NCI-H510A treated with DMSO at 0.1 percent for 48 hours (cell line): Measurements from ENCODE around the gene DIPK1A.
A peak's percentile ranks its signal among the peaks of the same experiment; 100 is the strongest.

Experiments used
- DNase-seq: peaks from one replicate; lab custom pipeline; 2025; lab: John Stamatoyannopoulos, UW

The DIPK1A gene

GRCh38 chr1:92961131-92961895 is at the start of gene DIPK1A:
Gene DIPK1A (minus strand): TSS chr1:92961462. CDS start chr1:92961429, 33 bp downstream.
- peak; percentile 96 for DNase-seq

DNA sequence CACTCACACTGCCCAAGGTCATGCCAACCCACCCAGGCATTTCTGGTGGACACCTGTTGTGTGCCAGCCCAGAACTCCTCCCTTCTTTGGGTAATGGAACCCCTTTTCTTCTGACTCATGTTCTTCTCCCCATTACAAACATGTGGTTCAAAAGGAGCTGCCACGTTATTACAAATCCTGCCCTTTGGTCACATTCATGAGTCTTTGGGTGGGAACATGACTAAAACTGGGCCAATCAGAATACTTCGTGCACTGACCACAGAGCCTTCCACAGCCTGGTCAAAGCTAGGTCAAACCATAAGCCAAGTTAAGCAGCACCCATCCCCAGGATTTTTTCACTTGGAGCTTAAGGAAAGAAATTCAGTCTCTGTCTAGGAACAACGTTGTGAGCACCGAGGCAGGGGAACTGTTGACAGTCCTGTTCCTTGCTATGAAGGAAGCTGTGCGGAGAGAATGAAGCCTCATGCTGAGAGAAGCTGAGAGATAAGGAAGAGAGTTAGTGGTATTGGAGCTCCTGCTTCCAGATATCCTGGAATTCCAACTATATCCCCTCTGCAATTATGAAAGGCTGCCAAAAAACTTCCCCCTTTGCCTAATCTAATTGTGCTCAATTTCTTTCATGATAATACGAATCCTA is 46.8 kb upstream of the DIPK1A start:
- no peak for DNase-seq

DNA sequence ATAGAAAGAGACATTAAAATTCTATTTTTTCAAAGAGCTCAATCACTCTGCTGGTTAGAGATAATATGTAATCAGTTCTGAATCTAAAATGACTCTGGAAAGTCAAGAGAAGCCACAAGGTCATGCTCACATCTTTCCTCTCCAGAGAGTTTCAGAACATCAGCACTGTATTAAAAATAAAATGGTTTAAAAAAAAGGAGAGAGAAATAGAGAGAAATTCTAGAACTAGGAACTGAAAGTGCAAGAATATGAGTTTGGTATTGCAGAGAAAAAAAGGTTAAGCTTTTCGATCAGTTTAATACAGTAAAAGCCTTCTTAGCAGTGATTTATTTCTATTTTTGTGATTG is 44.0 kb upstream of the DIPK1A start:
- no peak for DNase-seq

DNA sequence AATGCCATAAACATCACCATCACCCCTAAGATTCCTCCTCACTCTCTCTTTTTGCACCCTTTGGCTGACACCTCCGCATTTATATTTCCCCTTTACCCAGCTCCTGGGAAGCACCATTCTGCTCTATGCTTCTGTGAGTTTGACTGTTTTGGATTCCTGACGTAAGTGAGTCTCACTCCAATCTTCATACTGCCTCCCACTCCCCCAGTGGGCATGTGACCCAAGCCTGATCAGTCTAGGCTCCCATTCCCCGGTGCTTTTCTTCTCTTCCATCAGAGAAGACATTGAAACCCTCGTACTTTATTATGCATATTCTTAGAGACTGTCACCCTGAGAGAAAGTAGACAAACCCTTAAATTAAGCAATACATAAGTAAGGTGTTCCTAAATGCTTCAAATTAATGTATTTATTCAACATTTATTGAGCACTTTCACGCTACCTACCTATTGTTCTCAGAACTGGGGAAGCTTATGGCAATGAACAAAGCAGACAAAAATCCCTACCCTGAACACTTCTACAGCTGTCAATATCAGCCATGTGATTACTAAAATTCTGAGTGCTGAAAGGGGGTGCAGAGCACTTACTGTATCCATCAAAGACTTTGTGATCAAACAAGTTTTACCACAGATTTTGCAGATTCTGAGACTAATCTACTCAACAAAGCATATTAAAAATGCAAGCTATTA is 43.4 kb upstream of the DIPK1A start:
- no peak for DNase-seq

- no peak for DNase-seq
Observed at GRCh38 chr1:93003981-93004380, 42.7 kb upstream of the DIPK1A start.

DNA sequence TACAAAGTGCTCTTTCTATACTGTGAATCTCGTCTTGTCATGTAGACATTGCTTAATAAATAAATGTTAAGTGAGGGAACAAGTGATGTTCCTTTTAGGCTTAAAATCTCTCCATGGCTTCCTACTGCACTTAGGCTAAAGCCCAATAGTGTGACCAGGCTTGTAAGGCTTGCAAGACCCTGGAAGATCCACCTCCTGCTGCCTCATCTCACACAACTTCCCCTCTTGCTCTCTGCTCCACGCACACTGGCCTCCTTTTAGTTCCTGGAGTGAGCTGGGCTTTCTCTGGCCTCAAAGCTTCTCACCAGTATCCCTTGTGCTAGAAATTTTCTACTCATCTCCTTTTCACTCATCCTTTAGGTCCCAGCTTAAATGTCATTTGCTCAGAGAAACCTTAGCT is 41.5 kb upstream of the DIPK1A start:
- DNase-seq = no peak

DNA sequence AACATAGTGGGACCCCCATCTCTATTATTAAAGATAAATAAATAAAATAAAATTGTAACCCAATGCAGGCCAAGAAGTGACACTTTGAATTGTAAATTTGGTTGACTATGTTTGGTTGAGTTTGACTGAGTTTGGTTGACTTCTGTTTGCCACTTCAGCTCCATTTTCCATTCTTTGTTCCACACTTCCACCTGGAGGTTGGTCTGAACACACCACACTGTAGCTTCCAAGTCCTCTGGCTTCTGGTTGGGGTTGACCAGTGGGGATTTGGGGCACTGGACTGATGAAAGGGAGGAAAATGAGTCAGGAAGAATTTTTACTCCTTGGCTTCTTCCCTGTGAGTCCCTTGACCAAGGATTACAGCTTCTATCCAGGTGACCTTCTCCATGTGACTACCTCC is 40.6 kb upstream of the DIPK1A start:
- DNase-seq = no peak

GRCh38 chr1:93000751-93001175 is 39.5 kb upstream of the DIPK1A start:
- DNase-seq = no peak

GRCh38 chr1:93000291-93000690 is 39.0 kb upstream of the DIPK1A start:
- DNase-seq = no peak

DNA sequence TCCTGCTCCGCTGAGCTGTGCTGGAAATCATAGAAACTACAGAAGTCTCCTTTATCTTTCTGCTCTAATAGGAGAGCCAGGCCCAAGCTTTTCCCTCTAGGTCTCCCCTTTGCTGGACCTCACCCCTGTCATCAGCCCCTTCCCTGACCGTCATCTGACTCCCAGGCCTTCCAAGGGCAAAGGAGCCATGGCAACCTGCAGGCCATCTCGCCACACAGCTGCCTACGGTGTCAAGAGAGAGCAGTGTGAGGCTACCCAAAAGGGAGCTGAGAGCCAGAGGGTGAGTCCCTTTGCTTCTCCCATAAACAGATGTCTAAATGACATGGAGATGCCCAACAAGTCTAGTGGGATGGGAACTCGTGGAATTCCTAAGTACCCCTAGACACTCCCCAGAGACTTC is 37.6 kb upstream of the DIPK1A start:
- no peak for DNase-seq

DNA sequence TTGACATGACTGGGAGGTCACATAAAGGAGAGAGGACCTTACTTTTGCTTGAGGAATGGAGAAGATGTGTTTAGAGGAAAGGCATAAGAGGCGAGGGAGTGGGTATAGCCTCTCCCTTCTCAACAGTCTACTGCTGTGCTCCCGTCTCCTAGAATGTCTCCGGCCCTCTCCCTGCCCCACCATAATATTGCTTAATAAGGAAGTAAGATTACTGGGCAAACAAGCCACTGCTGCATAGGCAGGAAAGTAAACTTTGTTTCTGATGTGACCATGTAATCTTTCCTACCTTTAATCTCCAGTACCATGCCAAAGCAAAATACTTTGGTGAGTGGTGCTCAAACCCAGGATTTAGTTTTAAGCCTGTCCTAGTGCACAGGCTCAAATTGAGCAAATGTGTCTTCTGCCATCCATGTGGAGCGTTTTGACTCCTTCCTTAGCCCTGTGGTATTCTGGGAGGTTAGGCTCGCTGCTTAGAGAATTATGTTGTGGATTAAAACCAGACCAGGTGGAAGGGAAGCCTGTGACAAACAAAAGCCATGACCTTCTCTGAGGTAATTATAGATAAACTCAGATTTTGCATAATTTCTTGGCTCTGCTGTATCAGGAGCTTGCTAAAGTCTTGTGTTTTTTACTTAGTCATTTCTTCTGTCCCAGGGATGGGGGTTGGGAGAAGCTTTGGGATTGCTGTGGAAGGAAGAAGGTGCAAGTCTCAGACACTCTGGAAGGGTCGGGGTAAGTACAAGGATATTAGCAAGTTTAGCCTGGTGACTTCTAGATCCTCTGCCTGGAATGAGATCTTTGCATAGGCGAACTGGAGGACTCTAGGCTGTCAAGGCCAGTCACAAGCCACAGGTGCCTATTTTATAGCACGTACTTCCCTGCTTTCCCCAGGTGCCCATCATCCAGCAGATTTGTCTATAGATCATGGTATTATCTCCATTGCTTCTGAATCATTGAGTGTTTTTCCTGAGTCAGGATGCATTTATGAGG is 34.5 kb upstream of the DIPK1A start:
- no peak for DNase-seq

- DNase-seq = peak; percentile 97
Observed at GRCh38 chr1:92994105-92994712, 32.9 kb upstream of the DIPK1A start.

GRCh38 chr1:92993581-92993980 is 32.3 kb upstream of the DIPK1A start:
- DNase-seq = no peak

DNA sequence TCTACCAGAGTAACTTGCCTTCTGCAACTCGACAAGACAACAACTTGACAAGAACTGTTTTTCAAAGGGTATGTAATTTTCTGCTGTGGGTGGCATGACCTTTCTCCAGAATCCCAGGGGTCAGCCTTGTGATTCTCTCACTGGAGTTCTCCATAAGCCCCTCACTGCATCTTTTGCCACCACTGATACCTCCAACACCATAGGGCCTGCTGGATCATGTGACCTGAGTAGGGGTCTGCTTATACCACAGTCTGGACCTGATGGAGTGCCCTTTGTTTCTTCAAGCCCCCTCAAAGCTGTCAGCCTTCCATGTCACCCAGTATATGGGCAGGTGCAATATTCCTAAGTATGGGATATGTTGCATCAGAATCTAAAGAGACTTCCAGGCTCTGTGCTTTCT is 31.6 kb upstream of the DIPK1A start:
- DNase-seq = no peak

DNA sequence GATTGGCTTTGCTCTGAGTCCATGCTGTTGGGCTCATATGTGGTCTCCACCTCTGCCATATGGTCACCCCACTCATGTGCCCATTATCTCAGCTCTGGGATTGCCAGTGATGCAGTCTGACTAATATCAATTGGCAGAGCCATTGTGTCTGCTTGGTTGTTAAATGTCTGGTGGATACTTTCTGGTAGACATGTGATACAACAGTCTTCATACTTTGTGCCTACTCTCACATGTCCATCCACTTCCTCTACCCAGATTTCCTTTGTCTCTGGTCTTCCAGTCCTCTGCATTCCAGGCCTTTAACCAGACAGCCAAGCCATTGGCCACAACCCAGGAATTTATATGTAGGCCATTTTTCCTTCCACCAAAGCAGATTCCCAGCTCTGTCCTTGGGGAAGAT is 30.8 kb upstream of the DIPK1A start:
- DNase-seq = no peak

GRCh38 chr1:92990828-92991227 is 29.6 kb upstream of the DIPK1A start:
- peak; percentile 93 for DNase-seq

GRCh38 chr1:92989936-92990583 is 28.8 kb upstream of the DIPK1A start:
- DNase-seq = no peak

GRCh38 chr1:92989253-92989652 is 28.0 kb upstream of the DIPK1A start:
- no peak for DNase-seq

DNA sequence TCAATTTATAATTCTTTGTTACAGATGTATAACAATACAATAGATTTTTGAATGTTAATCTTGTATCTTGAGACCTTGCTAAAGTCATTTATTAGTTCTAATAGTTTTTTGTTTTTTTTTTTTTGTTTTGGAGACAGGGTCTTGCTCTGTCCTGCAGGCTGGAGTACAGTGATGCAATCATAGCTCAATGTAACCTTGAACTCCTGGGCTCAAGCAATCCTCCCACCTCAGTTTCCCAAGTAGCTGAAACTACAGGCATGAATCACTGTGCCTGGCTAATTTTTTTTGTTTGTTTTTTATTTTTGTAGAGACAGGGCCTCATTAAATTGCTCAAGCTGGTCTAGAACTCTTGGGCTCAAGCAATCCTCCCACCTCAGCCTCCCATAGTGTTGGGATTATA is 26.2 kb upstream of the DIPK1A start:
- DNase-seq = no peak

- no peak for DNase-seq
Observed at GRCh38 chr1:92985101-92985500, 23.8 kb upstream of the DIPK1A start.
